SK-N-SH (cell line): ENCODE measurements around the gene FBXO3. TPM values are rescaled to one million over a fixed set of nuclear protein-coding genes. Genes with fewer than 3 reads are reported as not detected.

Experiments used
- CTCF ChIA-PET: fragments of 300-600, 350-600 bp; formaldehyde crosslinking; extraction: SDS; loops from one replicate; lab custom pipeline; 2021; lab: Yijun Ruan, JAX
- POLR2A ChIA-PET: fragments of 350-600 bp; sonication (Branson Sonifier 250); formaldehyde crosslinking; extraction: SDS; loops from one replicate; lab custom pipeline; 2020; ENCODE audit warnings: antibody characterized with exemption, inconsistent platforms; lab: Yijun Ruan, JAX
- DNase-seq: peaks from one replicate; pipeline ENCODE4 v3.0.0; 2012
- H2AFZ ChIP-seq: fragments of 200-600 bp; sonication (generic); 2 replicates; pipeline ENCODE4 v1.8.1; 2016; ENCODE audit warnings: antibody characterized with exemption, mild to moderate bottlenecking, low read depth
- H3F3A ChIP-seq: fragments of 200-600 bp; sonication (generic); replicated peaks from 2 replicates; pipeline ENCODE3; 2016; ENCODE audit warnings: antibody characterized with exemption, mild to moderate bottlenecking; ENCODE audit not compliant: insufficient read depth
- H3K27ac ChIP-seq, 2 experiments: fragments of 200-500 bp in 1 of 2; fragments of 200-600 bp in 1 of 2; sonication (Bioruptor generic) in 1 of 2; sonication (generic), shearing (Covaris generic) in 1 of 2; 2 replicates each; pipeline versions ENCODE4 v1.5.1 to v1.6.1; 2014 to 2016; ENCODE audit warnings: low read depth in 2 of 2, inconsistent platforms in 1 of 2, low read length in 1 of 2, mild to moderate bottlenecking in 1 of 2, mixed read lengths in 1 of 2
- H3K27me3 ChIP-seq: fragments of 200-600 bp; sonication (generic), shearing (Covaris generic); 2 replicates; pipeline ENCODE4 v1.6.1; 2016; ENCODE audit warnings: mixed run types; ENCODE audit not compliant: insufficient read depth
- H3K36me3 ChIP-seq, 2 experiments: fragments of 200-500 bp in 1 of 2; fragments of 200-600 bp in 1 of 2; sonication (Bioruptor generic) in 1 of 2; sonication (generic) in 1 of 2; replicated peaks in 1 of 2; 2 replicates each; pipeline versions ENCODE3 to v1.5.1; 2014 to 2016; ENCODE audit warnings: low read length in 1 of 2, mild to moderate bottlenecking in 1 of 2; ENCODE audit not compliant: insufficient read depth in 2 of 2, control insufficient read depth in 1 of 2
- H3K4me1 ChIP-seq, 2 experiments: fragments of 200-500 bp in 1 of 2; fragments of 200-600 bp in 1 of 2; sonication (Bioruptor generic) in 1 of 2; sonication (generic), shearing (Covaris generic) in 1 of 2; 2 replicates each; pipeline versions ENCODE4 v1.5.1 to v1.6.1; 2014 to 2016; ENCODE audit warnings: low read depth in 1 of 2, low read length in 1 of 2, mixed run types in 1 of 2; ENCODE audit not compliant: insufficient read depth in 2 of 2, control insufficient read depth in 1 of 2
- H3K4me2 ChIP-seq: fragments of 200-600 bp; sonication (generic), shearing (Covaris generic); 2 replicates; pipeline ENCODE4 v1.6.1; 2017; ENCODE audit warnings: mixed run types
- H3K4me3 ChIP-seq, 2 experiments: fragments of 200-500 bp in 1 of 2; fragments of 200-600 bp in 1 of 2; sonication (Bioruptor generic) in 1 of 2; sonication (generic), shearing (Covaris generic) in 1 of 2; 2 replicates each; pipeline versions ENCODE4 v1.5.1 to v1.8.1; 2014 to 2016; ENCODE audit warnings: low read depth in 2 of 2, inconsistent platforms in 1 of 2, low read length in 1 of 2, mild to moderate bottlenecking in 1 of 2, mixed read lengths in 1 of 2, moderate library complexity in 1 of 2
- H3K79me2 ChIP-seq: fragments of 200-600 bp; sonication (generic); 2 replicates; pipeline ENCODE4 v1.8.1; 2017; ENCODE audit warnings: mild to moderate bottlenecking; ENCODE audit not compliant: insufficient read depth
- H3K9ac ChIP-seq: fragments of 200-600 bp; sonication (generic); 2 replicates; pipeline ENCODE4 v1.6.1; 2017; ENCODE audit warnings: mixed run types
- H3K9me2 ChIP-seq: fragments of 200-600 bp; sonication (generic); 2 replicates; pipeline ENCODE4 v1.6.1; 2017; ENCODE audit warnings: mixed run types
- H3K9me3 ChIP-seq: fragments of 200-600 bp; sonication (generic); 2 replicates; pipeline ENCODE4 v1.6.1; 2017; ENCODE audit warnings: mixed run types, mild to moderate bottlenecking, moderate library complexity
- H4K20me1 ChIP-seq: fragments of 200-600 bp; sonication (generic); 2 replicates; pipeline ENCODE4 v1.6.1; 2017; ENCODE audit warnings: mild to moderate bottlenecking, mixed run types; ENCODE audit not compliant: insufficient read depth
- CHD2 ChIP-seq: fragments of 150-350 bp; IDR thresholded peaks from 2 replicates; pipeline ENCODE4 v1.6.1; 2018; ENCODE audit warnings: low read length; ENCODE audit not compliant: partially characterized antibody
- CTCF ChIP-seq: fragments of 200-600 bp; sonication (generic); IDR thresholded peaks from 2 replicates; pipeline ENCODE4 v1.6.1; 2017; ENCODE audit warnings: antibody characterized with exemption, mild to moderate bottlenecking, moderate library complexity
- EZH2phosphoT487 ChIP-seq: fragments of 200-600 bp; sonication (generic); IDR thresholded peaks from 2 replicates; pipeline ENCODE4 v1.6.1; 2017; ENCODE audit warnings: low read depth, mixed run types, mild to moderate bottlenecking, antibody characterized with exemption, moderate library complexity, borderline replicate concordance
- FOSL2 ChIP-seq: IDR thresholded peaks from 2 replicates; pipeline ENCODE4 v1.4.0; 2012; ENCODE audit warnings: low read depth, mild to moderate bottlenecking, moderate library complexity, borderline replicate concordance
- GABPA ChIP-seq: IDR thresholded peaks from 2 replicates; pipeline ENCODE4 v1.4.0; 2012; ENCODE audit warnings: low read depth, mild to moderate bottlenecking
- GATA2 ChIP-seq: sonication (generic); formaldehyde crosslinking; IDR thresholded peaks from 2 replicates; pipeline ENCODE4 v1.5.0; 2020; ENCODE audit warnings: mild to moderate bottlenecking, missing genetic modification reagents
- JUND ChIP-seq: IDR thresholded peaks from 2 replicates; pipeline ENCODE4 v1.4.0; 2012
- NRF1 ChIP-seq: IDR thresholded peaks from 2 replicates; pipeline ENCODE4 v1.6.1; 2012; ENCODE audit warnings: low read depth, mild to moderate bottlenecking, low read length
- POLR2AphosphoS5 ChIP-seq: IDR thresholded peaks from 2 replicates; pipeline ENCODE4 v1.6.1; 2012; ENCODE audit warnings: low read depth, low read length
- RAD21 ChIP-seq: IDR thresholded peaks from 2 replicates; pipeline ENCODE4 v1.6.1; 2012; ENCODE audit warnings: mild to moderate bottlenecking, low read length
- RCOR1 ChIP-seq: fragments of 150-350 bp; IDR thresholded peaks from 2 replicates; pipeline ENCODE4 v1.6.1; 2017; ENCODE audit warnings: antibody characterized with exemption, low read length
- SIN3A ChIP-seq: IDR thresholded peaks from 2 replicates; pipeline ENCODE4 v1.6.1; 2012; ENCODE audit warnings: low read depth, mild to moderate bottlenecking, low read length, moderate library complexity, borderline replicate concordance
- TCF12 ChIP-seq: IDR thresholded peaks from 2 replicates; pipeline ENCODE4 v1.4.0; 2012
- TEAD4 ChIP-seq: IDR thresholded peaks from 2 replicates; pipeline ENCODE4 v1.4.0; 2012; ENCODE audit warnings: mild to moderate bottlenecking, borderline replicate concordance; ENCODE audit not compliant: insufficient read depth
- YY1 ChIP-seq: IDR thresholded peaks from 2 replicates; pipeline ENCODE4 v1.4.0; 2012; ENCODE audit warnings: low read depth, mild to moderate bottlenecking
- WGBS: methylation state at CpG from one replicate; pipeline ENCODE4 v1.1.6; 2017; ENCODE audit warnings: low lambda C conversion rate; 5-methylcytosine and 5-hydroxymethylcytosine counted together
- polyA plus RNA-seq, 3 experiments: library from polyadenylated mRNA; depleted of rRNA; stranded (reverse); fragments of >200 nt; gene quantifications; 2 replicates each; pipeline ENCODE4 v1.2.3, GENCODE V29; 2012
- TF ChIP-seq, protein P1 (sequence below): IDR thresholded peaks from 2 replicates; pipeline ENCODE4 v1.4.0; 2012; ENCODE audit warnings: low read depth, borderline replicate concordance
- TF ChIP-seq, protein P2 (sequence below): fragments of 150-350 bp; IDR thresholded peaks from 2 replicates; pipeline ENCODE4 v1.6.1; 2017; ENCODE audit warnings: antibody characterized with exemption, low read length, low read depth, borderline replicate concordance
- TF ChIP-seq, protein P3 (sequence below): fragments of 150-350 bp; IDR thresholded peaks from 2 replicates; pipeline ENCODE4 v1.6.1; 2016; ENCODE audit warnings: mild to moderate bottlenecking, low read depth, low read length

Gene FBXO3
- polyA plus RNA-seq, 1 of the 3 experiments (the other 2 are of a cell fraction): 17.9 TPM

DNA sequence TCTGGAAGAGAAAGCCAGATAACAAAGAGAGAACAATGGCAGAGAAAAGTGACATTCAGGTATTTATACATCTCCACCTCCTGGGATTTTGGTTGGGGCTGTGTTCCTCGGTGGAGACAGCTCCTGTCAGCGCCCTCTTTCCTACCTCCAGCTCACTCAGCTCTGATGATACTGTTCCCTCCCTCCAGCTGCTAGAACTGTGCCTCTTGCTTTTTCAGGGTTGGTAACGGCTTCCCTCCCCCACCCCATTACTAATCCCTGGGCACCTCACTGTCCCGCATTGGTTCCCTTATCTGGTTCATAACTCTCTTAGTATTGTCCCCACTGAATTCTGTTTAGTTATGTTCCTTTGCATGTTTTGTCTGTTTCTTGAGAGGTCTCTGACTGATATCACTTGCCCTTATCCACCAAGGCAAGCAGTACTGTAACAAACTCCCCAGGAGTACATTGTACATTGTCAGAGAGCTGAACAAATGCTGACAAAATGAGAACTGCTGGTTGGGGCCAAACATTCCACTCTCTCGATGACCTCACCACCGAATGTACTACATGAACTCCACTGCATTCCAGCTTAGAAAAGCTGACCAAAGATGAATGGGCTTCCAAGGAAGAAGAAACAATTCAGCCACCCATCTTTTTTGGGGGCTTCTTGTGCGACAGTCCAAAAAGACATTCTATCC lies 5.7 kb upstream of the FBXO3 start:
- H3K9me2 ChIP-seq: no peaks in the 10 kb centered on the region
- H3K4me3 ChIP-seq: no peak overlapping the region
- TF ChIP-seq CTCF (no peak), TCF12 (0 out of 2 replicates have a peak, but pooled peaks have one; percentile 14), FOSL2 (peak; percentile 27; the same call in 1 of the 2 replicates)
- TF ChIP-seq, all 33 proteins: peak for 2
- ChIA-PET CTCF (interaction anchor here (1.8 to 2.6 kb wide), 2 partner anchors 49 to 55 kb away, joined by 4 to 9 read pairs; no protein-coding TSS in a partner anchor), POLR2A (no interaction called here)
- no peaks in the 10 kb centered on the region for H3K36me3 ChIP-seq
- peak overlapping the region; percentile 36; the same call in 1 of the 2 replicates for H3K4me2 ChIP-seq
- no peak for DNase-seq
- H3K27me3 ChIP-seq: no peaks in the 10 kb centered on the region; the same call in 1 of the 2 replicates
- no peaks in the 10 kb centered on the region for H3F3A ChIP-seq
- WGBS: 72% methylated on average over 7 of the region's 7 CpGs
- peaks cover 20 to 34% of the 10 kb centered on the region in 2 experiments; a peak in 3 of 4 replicates for H3K4me1 ChIP-seq
- no peak overlapping the region for H3K9ac ChIP-seq
- peak overlapping the region in 1 of 2 experiments; percentile 34; a peak in 1 of 4 replicates for H3K27ac ChIP-seq
- H2AFZ ChIP-seq: peak overlapping the region; percentile 50; the same call in 1 of the 2 replicates
- H4K20me1 ChIP-seq: no peaks in the 10 kb centered on the region
- no peaks in the 10 kb centered on the region for H3K9me3 ChIP-seq
- no peaks in the 10 kb centered on the region for H3K79me2 ChIP-seq

- WGBS: 15% methylated on average over 5 of the region's 5 CpGs
- Histone ChIP-seq H3K27ac (peak overlapping the region in 1 of 2 experiments; percentile 47; a peak in 2 of 4 replicates), H3K36me3 (no peaks in the 10 kb centered on the region), H3K9me3 (no peaks in the 10 kb centered on the region), H4K20me1 (no peaks in the 10 kb centered on the region), H3K4me3 (no peak overlapping the region; a peak in 1 of 4 replicates), H2AFZ (peak overlapping the region; percentile 86), H3K79me2 (peaks cover 5% of the 10 kb centered on the region), H3K9ac (no peak overlapping the region), H3F3A (no peaks in the 10 kb centered on the region), H3K27me3 (no peaks in the 10 kb centered on the region; the same call in 1 of the 2 replicates), H3K4me1 (peaks cover 23 to 35% of the 10 kb centered on the region in 2 experiments; a peak in 3 of 4 replicates), H3K4me2 (peak overlapping the region; percentile 57; the same call in 1 of the 2 replicates), H3K9me2 (no peaks in the 10 kb centered on the region)
- CTCF ChIA-PET: interaction anchor here (0.6 to 2.6 kb wide), 3 partner anchors 30 to 50 kb away, joined by 3 to 9 read pairs (median 4); no protein-coding TSS in a partner anchor
- DNase-seq: peak; percentile 67
- POLR2A ChIA-PET: interaction anchor here (0.6 to 1.6 kb wide), 2 partner anchors 24 to 26 kb away, joined by 3 to 6 read pairs; no protein-coding TSS in a partner anchor
- TF ChIP-seq CTCF (no peak), RCOR1 (peak; percentile 47; the same call in 1 of the 2 replicates), SIN3A (peak; percentile 46; the same call in 1 of the 2 replicates), GATA2 (peak; percentile 20; the same call in 1 of the 2 replicates), YY1 (no peak), RAD21 (no peak), NRF1 (no peak), JUND (peak; percentile 66), GABPA (no peak), TEAD4 (no peak), POLR2AphosphoS5 (no peak), CHD2 (peak; percentile 43), EZH2phosphoT487 (no peak)
- TF ChIP-seq, protein P1, sequence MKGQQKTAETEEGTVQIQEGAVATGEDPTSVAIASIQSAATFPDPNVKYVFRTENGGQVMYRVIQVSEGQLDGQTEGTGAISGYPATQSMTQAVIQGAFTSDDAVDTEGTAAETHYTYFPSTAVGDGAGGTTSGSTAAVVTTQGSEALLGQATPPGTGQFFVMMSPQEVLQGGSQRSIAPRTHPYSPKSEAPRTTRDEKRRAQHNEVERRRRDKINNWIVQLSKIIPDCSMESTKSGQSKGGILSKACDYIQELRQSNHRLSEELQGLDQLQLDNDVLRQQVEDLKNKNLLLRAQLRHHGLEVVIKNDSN: no peak
- TF ChIP-seq, protein P2, sequence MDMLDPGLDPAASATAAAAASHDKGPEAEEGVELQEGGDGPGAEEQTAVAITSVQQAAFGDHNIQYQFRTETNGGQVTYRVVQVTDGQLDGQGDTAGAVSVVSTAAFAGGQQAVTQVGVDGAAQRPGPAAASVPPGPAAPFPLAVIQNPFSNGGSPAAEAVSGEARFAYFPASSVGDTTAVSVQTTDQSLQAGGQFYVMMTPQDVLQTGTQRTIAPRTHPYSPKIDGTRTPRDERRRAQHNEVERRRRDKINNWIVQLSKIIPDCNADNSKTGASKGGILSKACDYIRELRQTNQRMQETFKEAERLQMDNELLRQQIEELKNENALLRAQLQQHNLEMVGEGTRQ: no peak
- TF ChIP-seq, protein P3, sequence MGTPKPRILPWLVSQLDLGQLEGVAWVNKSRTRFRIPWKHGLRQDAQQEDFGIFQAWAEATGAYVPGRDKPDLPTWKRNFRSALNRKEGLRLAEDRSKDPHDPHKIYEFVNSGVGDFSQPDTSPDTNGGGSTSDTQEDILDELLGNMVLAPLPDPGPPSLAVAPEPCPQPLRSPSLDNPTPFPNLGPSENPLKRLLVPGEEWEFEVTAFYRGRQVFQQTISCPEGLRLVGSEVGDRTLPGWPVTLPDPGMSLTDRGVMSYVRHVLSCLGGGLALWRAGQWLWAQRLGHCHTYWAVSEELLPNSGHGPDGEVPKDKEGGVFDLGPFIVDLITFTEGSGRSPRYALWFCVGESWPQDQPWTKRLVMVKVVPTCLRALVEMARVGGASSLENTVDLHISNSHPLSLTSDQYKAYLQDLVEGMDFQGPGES: no peak
Observed at GRCh38 chr11:33778675-33779074, 4.4 kb upstream of the FBXO3 start.
